ENCODE results near the gene KCTD1. TPM values are rescaled to one million over a fixed set of nuclear protein-coding genes. Genes with fewer than 3 reads are reported as not detected.

KCTD1 gene
- total RNA-seq, 1 donor from 2014 or later: 31.8 TPM

DNA sequence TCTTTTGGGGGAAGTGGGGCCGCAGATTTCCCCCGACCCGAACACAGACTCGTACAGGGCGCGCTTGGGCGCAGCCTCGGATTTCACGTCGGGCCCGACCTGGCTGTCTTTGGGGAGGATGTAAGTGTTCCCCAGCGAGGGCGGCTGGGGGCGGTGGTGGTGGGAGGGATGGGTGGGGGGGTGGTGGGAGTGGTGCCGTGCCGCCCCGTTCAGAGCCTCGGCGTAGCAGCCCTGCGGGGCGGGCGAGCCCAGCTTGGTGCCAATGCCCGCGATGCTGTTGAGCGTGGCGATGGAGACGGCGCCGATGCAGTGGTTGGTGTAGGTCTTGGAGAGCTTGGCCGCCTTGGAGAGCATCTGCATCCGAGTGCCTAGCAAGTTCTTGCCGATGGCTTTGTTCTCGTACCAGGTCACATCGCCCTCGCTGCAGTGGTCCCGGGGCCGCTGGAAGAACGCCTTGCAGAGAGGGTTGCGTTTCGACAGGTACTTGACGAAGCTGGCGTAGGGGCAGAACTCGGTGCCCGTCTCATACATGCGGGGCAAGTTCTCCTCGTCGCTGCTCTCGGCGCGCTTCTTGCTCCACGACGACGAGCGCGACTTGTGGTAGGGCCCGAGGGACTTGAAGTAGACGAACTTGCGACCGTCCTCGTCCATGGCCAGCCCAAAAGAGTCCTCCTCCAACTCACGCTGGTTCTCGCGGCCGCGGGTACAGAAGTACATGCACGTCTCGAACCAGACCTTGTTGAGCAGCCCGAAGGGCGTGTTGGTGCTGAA lies 1.3 kb downstream of the KCTD1 start:
- peaks cover 21% of the 10 kb centered on the region for H3K27me3 ChIP-seq (ENCODE audit: insufficient read depth, low read length)
- H3K9me3 Mint-ChIP-seq (ENCODE audit: unreplicated experiment): peaks cover 2% of the 10 kb centered on the region
- peak overlapping the region; percentile 87 for H2AFZ ChIP-seq (ENCODE audit: low read depth, low read length)
- H3K36me3 ChIP-seq (ENCODE audit: insufficient read depth, low read length): no peaks in the 10 kb centered on the region
- FAIRE-seq (no peak), DNase-seq (ENCODE audit: low read depth) (no peak)
- peaks cover 12% of the 10 kb centered on the region for H3K36me3 Mint-ChIP-seq (ENCODE audit: low read depth, unreplicated experiment)
- H3K4me3 ChIP-seq (ENCODE audit: insufficient read depth, low read depth, low read length): peak overlapping the region; percentile 73
- peak overlapping the region; percentile 86 for H3K4me3 Mint-ChIP-seq (ENCODE audit: unreplicated experiment)
- no peak overlapping the region for H3K27ac ChIP-seq (ENCODE audit: low read depth, low read length)
- peaks cover 27% of the 10 kb centered on the region for H3K4me1 ChIP-seq (ENCODE audit: insufficient read depth, low read length)
- H3K9me3 ChIP-seq (ENCODE audit: insufficient read depth, low read depth, low read length): no peaks in the 10 kb centered on the region
- H3K27me3 Mint-ChIP-seq (ENCODE audit: low read depth, unreplicated experiment): peaks cover 8% of the 10 kb centered on the region
- H3K4me2 ChIP-seq (ENCODE audit: low read length): peak overlapping the region; percentile 95
- H3K4me1 Mint-ChIP-seq (ENCODE audit: low read depth, unreplicated experiment): peaks cover 25% of the 10 kb centered on the region
- TF ChIP-seq, protein P1, sequence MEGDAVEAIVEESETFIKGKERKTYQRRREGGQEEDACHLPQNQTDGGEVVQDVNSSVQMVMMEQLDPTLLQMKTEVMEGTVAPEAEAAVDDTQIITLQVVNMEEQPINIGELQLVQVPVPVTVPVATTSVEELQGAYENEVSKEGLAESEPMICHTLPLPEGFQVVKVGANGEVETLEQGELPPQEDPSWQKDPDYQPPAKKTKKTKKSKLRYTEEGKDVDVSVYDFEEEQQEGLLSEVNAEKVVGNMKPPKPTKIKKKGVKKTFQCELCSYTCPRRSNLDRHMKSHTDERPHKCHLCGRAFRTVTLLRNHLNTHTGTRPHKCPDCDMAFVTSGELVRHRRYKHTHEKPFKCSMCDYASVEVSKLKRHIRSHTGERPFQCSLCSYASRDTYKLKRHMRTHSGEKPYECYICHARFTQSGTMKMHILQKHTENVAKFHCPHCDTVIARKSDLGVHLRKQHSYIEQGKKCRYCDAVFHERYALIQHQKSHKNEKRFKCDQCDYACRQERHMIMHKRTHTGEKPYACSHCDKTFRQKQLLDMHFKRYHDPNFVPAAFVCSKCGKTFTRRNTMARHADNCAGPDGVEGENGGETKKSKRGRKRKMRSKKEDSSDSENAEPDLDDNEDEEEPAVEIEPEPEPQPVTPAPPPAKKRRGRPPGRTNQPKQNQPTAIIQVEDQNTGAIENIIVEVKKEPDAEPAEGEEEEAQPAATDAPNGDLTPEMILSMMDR (IDR thresholded peaks at IDR 0.05; ENCODE audit: insufficient read depth, low read depth, low read length): no peak
- TF ChIP-seq EZH2 (IDR thresholded peaks at IDR 0.05; ENCODE audit: insufficient read depth, low read length): no peak
- no peak overlapping the region for H3K27ac Mint-ChIP-seq (ENCODE audit: unreplicated experiment)
- peaks cover 43% of the 10 kb centered on the region for H4K20me1 ChIP-seq (ENCODE audit: insufficient read depth, low read length)
- H3K9ac ChIP-seq (ENCODE audit: low read length): peak overlapping the region; percentile 88
- peaks cover 55% of the 10 kb centered on the region for H3K79me2 ChIP-seq (ENCODE audit: insufficient read depth, low read length)

- Histone ChIP-seq H3K4me2 (ENCODE audit: low read length) (peak overlapping the region; percentile 95), H3K36me3 (ENCODE audit: insufficient read depth, low read length) (no peaks in the 10 kb centered on the region), H3K9me3 (ENCODE audit: insufficient read depth, low read depth, low read length) (no peaks in the 10 kb centered on the region), H3K9ac (ENCODE audit: low read length) (peak overlapping the region; percentile 44), H3K27ac (ENCODE audit: low read depth, low read length) (no peak overlapping the region), H3K4me3 (ENCODE audit: insufficient read depth, low read depth, low read length) (peak overlapping the region; percentile 53), H4K20me1 (ENCODE audit: insufficient read depth, low read length) (peaks cover 50% of the 10 kb centered on the region), H3K79me2 (ENCODE audit: insufficient read depth, low read length) (peaks cover 62% of the 10 kb centered on the region), H3K4me1 (ENCODE audit: insufficient read depth, low read length) (peaks cover 27% of the 10 kb centered on the region), H3K27me3 (ENCODE audit: insufficient read depth, low read length) (peaks cover 14% of the 10 kb centered on the region), H2AFZ (ENCODE audit: low read depth, low read length) (no peak overlapping the region)
- H3K4me3 Mint-ChIP-seq (ENCODE audit: unreplicated experiment): peak overlapping the region; percentile 86
- H3K4me1 Mint-ChIP-seq (ENCODE audit: low read depth, unreplicated experiment): peaks cover 25% of the 10 kb centered on the region
- DNase-seq (ENCODE audit: low read depth) (peak; percentile 47), FAIRE-seq (no peak)
- peaks cover 2% of the 10 kb centered on the region for H3K27me3 Mint-ChIP-seq (ENCODE audit: low read depth, unreplicated experiment)
- no peak overlapping the region for H3K27ac Mint-ChIP-seq (ENCODE audit: unreplicated experiment)
- TF ChIP-seq, protein P1 (IDR thresholded peaks at IDR 0.05; ENCODE audit: insufficient read depth, low read depth, low read length): no peak
- no peak for TF ChIP-seq EZH2 (IDR thresholded peaks at IDR 0.05; ENCODE audit: insufficient read depth, low read length)
- peaks cover 12% of the 10 kb centered on the region for H3K36me3 Mint-ChIP-seq (ENCODE audit: low read depth, unreplicated experiment)
- peaks cover 2% of the 10 kb centered on the region for H3K9me3 Mint-ChIP-seq (ENCODE audit: unreplicated experiment)
These were observed 2.0 kb downstream of the KCTD1 start for GRCh38 chr18:26546170-26546874.

Measured in astrocyte (in vitro differentiated cells and primary cell).